ENCODE measurements around the gene ATAD3B. TPM values are rescaled to one million over a fixed set of nuclear protein-coding genes. Genes with fewer than 3 reads are reported as not detected.
A peak's percentile ranks its signal among the peaks of the same experiment; 100 is the strongest.
"Not testable (repeated sequence)": the region's sequence is repeated elsewhere in the genome, so short reads cannot be mapped to it uniquely, and the experiment has no call there.

The ATAD3B gene, protein sequence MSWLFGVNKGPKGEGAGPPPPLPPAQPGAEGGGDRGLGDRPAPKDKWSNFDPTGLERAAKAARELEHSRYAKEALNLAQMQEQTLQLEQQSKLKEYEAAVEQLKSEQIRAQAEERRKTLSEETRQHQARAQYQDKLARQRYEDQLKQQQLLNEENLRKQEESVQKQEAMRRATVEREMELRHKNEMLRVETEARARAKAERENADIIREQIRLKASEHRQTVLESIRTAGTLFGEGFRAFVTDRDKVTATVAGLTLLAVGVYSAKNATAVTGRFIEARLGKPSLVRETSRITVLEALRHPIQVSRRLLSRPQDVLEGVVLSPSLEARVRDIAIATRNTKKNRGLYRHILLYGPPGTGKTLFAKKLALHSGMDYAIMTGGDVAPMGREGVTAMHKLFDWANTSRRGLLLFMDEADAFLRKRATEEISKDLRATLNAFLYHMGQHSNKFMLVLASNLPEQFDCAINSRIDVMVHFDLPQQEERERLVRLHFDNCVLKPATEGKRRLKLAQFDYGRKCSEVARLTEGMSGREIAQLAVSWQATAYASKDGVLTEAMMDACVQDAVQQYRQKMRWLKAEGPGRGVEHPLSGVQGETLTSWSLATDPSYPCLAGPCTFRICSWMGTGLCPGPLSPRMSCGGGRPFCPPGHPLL
- polyA plus RNA-seq (ENCODE audit: insufficient read length in 4 of 4), result 10 to 100 TPM in 3 of 4 donors, 1 to 10 TPM in 1; 9.4 to 29.9 (median 20.5) TPM

- peak; percentile 60 to 87 (median 78) for DNase-seq (ENCODE audit: low read depth in 4 of 4, low spot score in 2 of 4)
Measured at GRCh38 chr1:1471389-1472052, at the start of gene ATAD3B. ATAD3B (plus strand) TSS chr1:1471765; CDS start chr1:1471885, 120 bp downstream.

GRCh38 chr1:1421907-1422464 is 49.6 kb upstream of the ATAD3B start:
- no peak for DNase-seq (ENCODE audit: low read depth in 4 of 4, low spot score in 2 of 4)

- no peak for DNase-seq (ENCODE audit: low read depth in 4 of 4, low spot score in 2 of 4)
Measured at GRCh38 chr1:1422465-1423244, 48.9 kb upstream of the ATAD3B start.

DNA sequence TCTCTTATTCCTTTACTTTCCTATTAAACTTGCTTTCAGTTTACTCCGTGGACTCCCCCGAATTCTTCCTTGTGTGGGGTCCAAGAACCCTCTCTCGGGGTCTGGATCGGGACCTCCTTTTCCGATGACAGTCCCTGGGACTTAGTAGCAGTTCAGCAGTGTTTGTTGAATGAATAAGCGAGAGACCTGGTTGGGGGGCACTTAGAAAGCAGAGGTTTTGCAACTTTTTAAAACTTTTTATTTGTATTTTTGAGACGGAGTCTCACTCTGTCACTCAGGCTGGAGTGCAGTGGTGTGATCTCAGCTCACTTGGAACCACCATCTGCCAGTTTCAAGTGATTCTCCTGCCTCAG is 48.3 kb upstream of the ATAD3B start:
- DNase-seq (ENCODE audit: low read depth in 4 of 4, low spot score in 2 of 4), result no peak

DNA sequence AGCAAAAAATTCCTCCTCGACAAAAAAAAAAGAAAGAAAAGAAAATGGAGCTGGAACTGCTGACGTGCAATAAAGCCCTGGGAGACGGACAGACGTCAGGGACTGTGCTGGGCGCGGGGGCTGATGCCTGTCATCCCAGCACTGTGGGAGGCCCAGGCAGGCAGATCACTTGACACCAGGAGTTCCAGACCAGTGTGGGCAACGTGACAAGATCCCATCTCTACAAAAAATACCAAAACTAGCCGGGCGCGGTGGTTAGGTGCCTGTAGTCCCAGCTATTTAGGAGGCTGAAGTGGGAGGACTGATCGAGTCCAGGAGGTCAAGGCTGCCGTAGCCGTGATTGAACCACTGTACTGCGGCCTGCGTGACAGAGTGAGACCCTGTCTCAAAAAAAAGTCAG is 46.9 kb upstream of the ATAD3B start:
- DNase-seq (ENCODE audit: low read depth in 4 of 4, low spot score in 2 of 4), result no peak

- no peak for DNase-seq (ENCODE audit: low read depth in 4 of 4, low spot score in 2 of 4)
Measured at GRCh38 chr1:1425426-1425752, 46.2 kb upstream of the ATAD3B start.

GRCh38 chr1:1425753-1426495 is 45.6 kb upstream of the ATAD3B start:
- no peak for DNase-seq (ENCODE audit: low read depth in 4 of 4, low spot score in 2 of 4)

DNA sequence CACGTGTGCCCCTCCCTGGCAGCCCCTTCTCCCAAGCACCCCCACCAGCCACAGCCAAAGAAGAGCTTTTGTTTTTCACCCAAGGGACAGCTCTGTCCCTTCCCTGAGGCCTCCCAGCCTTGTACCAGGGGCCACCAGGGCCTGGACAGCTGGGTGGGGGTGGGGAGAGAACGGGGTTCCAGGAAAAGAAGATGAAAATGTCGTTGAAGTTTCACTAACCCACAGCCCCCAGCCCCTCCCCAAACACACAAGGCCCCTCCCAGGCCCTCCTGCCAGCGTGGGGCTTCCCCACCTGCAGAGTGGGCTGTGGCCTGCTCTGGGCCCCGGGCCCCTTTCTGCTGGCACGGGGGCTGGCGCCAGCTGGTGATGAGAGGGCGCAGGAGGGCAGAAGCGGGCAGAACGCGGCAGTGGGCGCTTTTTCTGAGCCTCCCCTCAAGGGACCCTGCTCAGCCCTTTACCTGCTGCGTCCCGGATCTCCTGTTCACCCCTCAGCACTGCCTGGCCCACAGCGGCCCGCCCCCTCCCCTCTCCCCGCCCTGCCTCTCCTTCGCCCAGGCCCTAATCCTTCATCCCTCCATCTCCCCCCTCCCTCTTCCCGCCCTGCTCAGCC is 45.0 kb upstream of the ATAD3B start:
- DNase-seq (ENCODE audit: low read depth in 4 of 4, low spot score in 2 of 4), result no peak

- no peak for DNase-seq (ENCODE audit: low read depth in 4 of 4, low spot score in 2 of 4)
Measured at GRCh38 chr1:1427106-1427819, 44.3 kb upstream of the ATAD3B start.

GRCh38 chr1:1427820-1428148 is 43.8 kb upstream of the ATAD3B start:
- no peak for DNase-seq (ENCODE audit: low read depth in 4 of 4, low spot score in 2 of 4)

DNA sequence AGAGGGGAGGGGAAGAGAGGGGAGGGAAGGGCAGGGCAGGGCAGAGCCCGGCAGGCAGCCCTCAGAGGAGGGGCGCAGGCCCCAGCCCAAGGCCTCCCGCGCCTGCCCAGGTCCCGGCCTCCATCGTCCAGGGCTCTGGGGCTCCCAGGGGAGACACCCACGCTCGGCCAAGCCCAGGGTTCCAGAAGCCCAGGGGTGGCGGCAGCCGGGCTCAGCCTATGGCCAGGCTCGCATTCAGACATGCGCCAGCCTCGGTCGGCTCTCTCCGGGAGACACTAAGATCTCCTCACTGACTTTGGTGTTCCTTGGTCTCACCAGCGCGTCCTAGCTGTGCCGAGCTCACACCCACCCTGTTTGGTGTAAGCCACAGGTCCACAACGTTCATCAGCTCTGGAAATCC is 43.4 kb upstream of the ATAD3B start:
- no peak for DNase-seq (ENCODE audit: low read depth in 4 of 4, low spot score in 2 of 4)

DNA sequence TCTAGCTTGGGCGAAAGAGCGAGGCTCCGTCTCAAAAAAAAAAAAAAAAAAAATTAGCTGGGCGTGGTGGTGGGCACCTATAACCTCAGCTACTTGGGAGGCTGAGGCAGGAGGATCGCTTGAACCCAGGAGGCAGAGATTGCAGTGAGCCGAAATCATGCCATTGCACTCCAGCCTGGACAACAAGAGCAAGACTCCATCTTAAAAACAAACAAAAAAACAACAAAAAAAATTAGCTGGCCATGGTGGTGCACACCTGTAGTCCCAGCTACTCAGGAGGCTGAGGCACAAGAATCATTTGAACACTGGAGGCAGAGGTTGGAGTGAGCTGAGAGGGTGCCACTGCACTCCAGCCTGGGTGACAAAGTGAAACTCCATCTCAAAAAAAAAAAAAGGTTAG is 42.6 kb upstream of the ATAD3B start:
- DNase-seq (ENCODE audit: low read depth in 4 of 4, low spot score in 2 of 4), result not testable (repeated sequence)

DNA sequence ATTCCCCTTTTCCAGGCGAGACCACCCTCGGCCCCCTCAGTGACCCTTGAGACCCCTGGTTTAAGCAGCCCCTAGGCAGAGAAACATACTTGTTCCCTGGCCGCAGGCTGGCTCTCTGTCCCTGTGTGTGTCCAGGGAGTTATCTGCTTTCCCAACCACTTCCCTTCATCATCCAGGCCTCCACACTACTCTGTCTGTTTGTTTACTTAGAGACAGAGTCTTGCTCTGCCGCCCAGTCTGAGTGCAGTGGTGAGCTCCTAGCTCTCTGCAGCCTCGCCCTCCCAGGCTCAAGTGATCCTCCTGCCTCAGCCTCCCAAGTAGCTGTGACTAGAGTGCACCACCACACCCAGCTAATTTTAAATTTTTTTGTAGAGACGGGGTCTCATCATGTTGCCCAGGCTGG is 41.9 kb upstream of the ATAD3B start:
- DNase-seq (ENCODE audit: low read depth in 4 of 4, low spot score in 2 of 4), result no peak

GRCh38 chr1:1430114-1430982 is 41.2 kb upstream of the ATAD3B start:
- DNase-seq (ENCODE audit: low read depth in 4 of 4, low spot score in 2 of 4), result no peak

DNA sequence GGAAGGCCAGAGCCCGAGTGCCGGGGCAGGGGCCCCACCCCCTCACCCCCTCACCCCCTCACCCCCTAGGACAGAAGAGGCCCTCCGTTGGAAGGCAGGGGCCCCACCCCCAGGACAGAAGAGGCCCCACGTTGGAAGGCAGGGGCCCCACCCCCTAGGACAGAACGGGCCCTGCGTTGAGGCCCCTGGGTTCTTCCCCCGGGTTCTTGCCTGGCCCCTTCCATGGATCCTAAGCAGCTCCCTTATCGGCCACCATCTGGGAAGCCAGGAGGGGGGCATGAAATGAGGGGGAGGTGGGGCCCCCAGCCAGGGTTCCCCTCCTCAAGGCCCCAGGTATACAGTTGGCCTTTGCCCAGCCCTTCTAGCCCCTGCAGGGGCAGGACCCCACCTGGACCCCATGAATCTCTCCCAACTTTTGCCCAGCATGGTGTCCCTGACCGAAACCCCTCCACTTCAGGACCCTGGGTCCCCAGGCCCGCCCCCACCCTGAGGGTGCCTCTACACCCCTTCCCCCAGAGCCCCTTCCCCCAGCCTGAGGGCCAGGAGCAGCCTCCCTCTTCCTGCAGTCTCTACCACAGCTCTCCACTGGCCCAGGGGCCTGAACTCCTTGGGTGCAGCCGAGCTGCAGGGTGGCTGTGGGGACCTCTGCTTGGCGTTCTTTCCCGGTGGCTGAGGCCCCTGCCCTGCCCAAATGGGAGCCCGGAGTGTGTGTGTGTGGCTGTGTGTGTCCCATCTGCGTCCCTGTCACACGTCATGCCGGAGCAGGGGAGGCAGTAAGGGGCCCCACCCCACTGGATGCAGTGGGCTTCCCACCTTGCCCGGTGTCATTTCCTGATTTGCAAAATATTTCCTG is 40.3 kb upstream of the ATAD3B start:
- DNase-seq (ENCODE audit: low read depth in 4 of 4, low spot score in 2 of 4), result no peak

DNA sequence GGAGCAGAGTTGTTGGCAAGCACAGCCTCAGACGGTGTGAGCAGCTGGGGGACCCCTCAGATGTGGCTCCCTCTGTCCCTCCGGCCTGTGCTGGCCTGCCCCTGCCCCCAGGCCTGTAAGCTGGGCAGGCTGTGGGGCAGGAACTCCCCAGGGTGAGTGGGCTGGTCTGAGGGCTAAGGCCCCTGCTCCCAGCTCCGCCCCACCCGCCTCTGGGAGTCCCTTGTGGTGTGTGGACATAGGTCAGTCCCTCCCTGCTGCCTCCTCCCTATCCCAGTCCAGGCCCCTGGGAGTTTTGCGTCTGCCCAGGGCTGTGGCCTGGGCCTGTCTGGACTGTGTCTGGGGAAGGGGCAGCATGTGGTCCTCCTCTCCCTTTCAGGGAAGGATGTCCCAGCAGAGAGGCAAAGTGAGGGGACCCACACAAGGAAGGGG is 39.7 kb upstream of the ATAD3B start:
- no peak for DNase-seq (ENCODE audit: low read depth in 4 of 4, low spot score in 2 of 4)

- DNase-seq (ENCODE audit: low read depth in 4 of 4, low spot score in 2 of 4), result no peak
Measured at GRCh38 chr1:1432274-1432950, 39.2 kb upstream of the ATAD3B start.
